HEK293 (cell line): ENCODE results near the gene GUK1.

Experiments
- CTCF ChIP-seq: fragments of 450-650 bp; formaldehyde crosslinking; IDR thresholded peaks from 2 replicates; pipeline ENCODE4 v1.5.1; 2016; ENCODE audit warnings: missing biosample characterization, missing genetic modification characterization
- REPIN1 ChIP-seq: fragments of 450-650 bp; formaldehyde crosslinking; IDR thresholded peaks from 2 replicates; pipeline ENCODE4 v1.5.1; 2017; ENCODE audit warnings: missing biosample characterization, missing genetic modification characterization, low read depth
- YY1 ChIP-seq: fragments of 450-650 bp; formaldehyde crosslinking; IDR thresholded peaks from 2 replicates; pipeline ENCODE4 v1.5.1; 2018; ENCODE audit warnings: missing biosample characterization, missing genetic modification characterization
- ZNF274 ChIP-seq, 2 experiments: fragments of 200-500 bp in 1 of 2; fragments of 450-650 bp in 1 of 2; sonication (Bioruptor generic) in 1 of 2; formaldehyde crosslinking in 1 of 2; IDR thresholded peaks; 2 replicates each; pipeline versions ENCODE4 v1.5.1 to v1.6.1; 2014 to 2016; ENCODE audit warnings: borderline replicate concordance in 1 of 2, inconsistent platforms in 1 of 2, low read length in 1 of 2, missing biosample characterization in 1 of 2, missing genetic modification characterization in 1 of 2
- ZNF280D ChIP-seq: fragments of 450-650 bp; formaldehyde crosslinking; IDR thresholded peaks from 2 replicates; pipeline ENCODE4 v1.5.1; 2016; ENCODE audit warnings: missing biosample characterization, missing genetic modification characterization
- ZNF514 ChIP-seq: fragments of 450-650 bp; formaldehyde crosslinking; IDR thresholded peaks from 2 replicates; pipeline ENCODE4 v1.5.1; 2016; ENCODE audit warnings: missing biosample characterization, missing genetic modification characterization
- ZNF629 ChIP-seq: fragments of 450-650 bp; formaldehyde crosslinking; IDR thresholded peaks from 2 replicates; pipeline ENCODE4 v1.5.1; 2017; ENCODE audit warnings: missing biosample characterization, missing genetic modification characterization
- ZNF660 ChIP-seq: fragments of 450-650 bp; IDR thresholded peaks from 2 replicates; pipeline ENCODE4 v1.5.1; 2018; ENCODE audit warnings: missing biosample characterization, mild to moderate bottlenecking, missing genetic modification characterization
- ZNF670 ChIP-seq: fragments of 450-650 bp; formaldehyde crosslinking; IDR thresholded peaks from 2 replicates; pipeline ENCODE4 v1.5.1; 2016; ENCODE audit warnings: missing biosample characterization, missing genetic modification characterization, low read depth
- ZNF692 ChIP-seq: fragments of 450-650 bp; formaldehyde crosslinking; IDR thresholded peaks from 2 replicates; pipeline ENCODE4 v1.5.1; 2016; ENCODE audit warnings: missing biosample characterization, missing genetic modification characterization
- ZNF704 ChIP-seq: fragments of 450-650 bp; formaldehyde crosslinking; IDR thresholded peaks from 2 replicates; pipeline ENCODE4 v1.5.1; 2016; ENCODE audit warnings: missing biosample characterization, missing genetic modification characterization
- ZNF776 ChIP-seq: fragments of 450-650 bp; formaldehyde crosslinking; IDR thresholded peaks from 2 replicates; pipeline ENCODE4 v1.5.0; 2017; ENCODE audit warnings: missing biosample characterization, missing genetic modification characterization, borderline replicate concordance
- ZNF777 ChIP-seq: fragments of 450-650 bp; formaldehyde crosslinking; IDR thresholded peaks from 2 replicates; pipeline ENCODE4 v1.5.1; 2017; ENCODE audit warnings: missing biosample characterization, missing genetic modification characterization, borderline replicate concordance
- ZSCAN23 ChIP-seq: fragments of 450-650 bp; formaldehyde crosslinking; IDR thresholded peaks from 2 replicates; pipeline ENCODE4 v1.5.1; 2016; ENCODE audit warnings: missing biosample characterization, missing genetic modification characterization

- no peak for TF ChIP-seq CTCF (tag by site-specific recombination)
- no peak for TF ChIP-seq ZNF704 (tag by site-specific recombination)
- TF ChIP-seq ZNF274 (IDR thresholded peaks at IDR 0.05; ENCODE audit: low read length): no peak
- TF ChIP-seq ZNF274 (tag by site-specific recombination; IDR thresholded peaks at IDR 0.05; ENCODE audit: borderline replicate concordance): no peak
- no peak for TF ChIP-seq ZNF660 (tag by site-specific recombination)
- TF ChIP-seq ZNF692 (tag by site-specific recombination): no peak
- no peak for TF ChIP-seq YY1 (tag by site-specific recombination)
- no peak for TF ChIP-seq REPIN1 (tag by site-specific recombination)
- no peak for TF ChIP-seq ZNF777 (tag by site-specific recombination)
- TF ChIP-seq ZNF629 (tag by site-specific recombination): no peak
- no peak for TF ChIP-seq ZSCAN23 (tag by site-specific recombination)
- no peak for TF ChIP-seq ZNF280D (tag by site-specific recombination)
- TF ChIP-seq ZNF776 (tag by site-specific recombination): no peak
- TF ChIP-seq ZNF514: no peak
- TF ChIP-seq ZNF670 (tag by site-specific recombination): no peak
Observed at GRCh38 chr1:228190778-228191177, 50.7 kb downstream of the GUK1 start.
